ENCODE data around the gene ARHGAP29.
"Not testable (repeated sequence)": the region's sequence is repeated elsewhere in the genome, so short reads cannot be mapped to it uniquely, and the experiment has no call there.

ARHGAP29 gene

DNA sequence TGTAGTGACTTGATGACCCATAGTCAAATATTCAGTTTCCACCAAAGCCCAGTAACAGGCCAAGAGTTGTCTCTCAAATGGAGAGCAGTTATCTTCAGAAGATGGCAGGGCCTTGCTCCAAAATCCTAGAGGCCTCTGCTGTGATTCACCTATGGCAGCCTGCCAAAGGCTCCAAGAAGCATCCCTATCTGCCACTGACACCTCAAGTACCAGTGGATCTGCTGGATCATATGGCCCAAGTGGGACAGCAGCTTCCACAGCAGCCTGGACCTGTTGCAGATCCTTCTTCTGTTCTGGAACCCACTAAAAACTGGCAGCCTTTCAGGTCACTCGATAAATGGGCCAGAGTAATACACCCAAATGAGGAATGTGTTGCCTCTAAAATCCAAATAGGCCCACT, 73.3 kb downstream of the ARHGAP29 start:
- not testable (repeated sequence) for DNase-seq

DNA sequence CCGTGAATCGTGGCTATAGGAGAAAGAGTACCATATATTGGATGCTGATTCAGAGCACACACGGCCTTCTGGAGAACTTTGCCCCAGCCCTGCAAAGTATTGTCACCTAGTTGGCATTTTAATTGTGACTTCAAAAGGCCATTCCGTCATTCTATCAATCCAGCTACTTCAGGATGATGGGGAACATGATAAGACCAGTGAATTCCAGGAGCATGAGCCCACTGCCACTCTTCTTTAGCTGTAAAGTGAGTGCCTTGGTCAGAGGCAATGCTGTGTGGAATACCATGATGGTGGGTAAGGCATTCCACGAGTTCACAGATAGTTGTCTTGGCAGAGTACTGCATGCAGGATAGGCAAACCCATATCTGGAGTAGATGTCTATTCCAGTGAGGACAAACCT, 74.1 kb downstream of the ARHGAP29 start:
- DNase-seq, result not testable (repeated sequence)

DNA sequence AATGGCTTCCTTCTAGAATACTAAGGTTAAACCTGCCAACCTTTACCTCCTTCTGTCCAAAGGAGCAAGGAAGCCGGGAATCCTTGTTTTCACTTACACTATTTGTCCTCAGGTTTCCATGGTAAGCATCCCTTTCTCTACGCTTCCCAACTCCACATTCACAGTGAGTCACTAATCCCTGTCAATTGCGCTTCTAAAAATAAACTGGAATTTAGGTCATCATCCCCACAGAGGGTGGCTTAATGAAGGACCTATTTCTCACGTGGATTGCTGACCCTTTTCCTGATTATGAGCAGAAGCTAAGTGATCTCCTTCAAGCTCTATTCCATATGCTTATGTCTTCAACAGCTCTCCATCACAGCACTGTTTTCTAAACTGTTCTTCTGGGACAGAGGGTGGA, 76.6 kb downstream of the ARHGAP29 start:
- DNase-seq, result no peak

DNA sequence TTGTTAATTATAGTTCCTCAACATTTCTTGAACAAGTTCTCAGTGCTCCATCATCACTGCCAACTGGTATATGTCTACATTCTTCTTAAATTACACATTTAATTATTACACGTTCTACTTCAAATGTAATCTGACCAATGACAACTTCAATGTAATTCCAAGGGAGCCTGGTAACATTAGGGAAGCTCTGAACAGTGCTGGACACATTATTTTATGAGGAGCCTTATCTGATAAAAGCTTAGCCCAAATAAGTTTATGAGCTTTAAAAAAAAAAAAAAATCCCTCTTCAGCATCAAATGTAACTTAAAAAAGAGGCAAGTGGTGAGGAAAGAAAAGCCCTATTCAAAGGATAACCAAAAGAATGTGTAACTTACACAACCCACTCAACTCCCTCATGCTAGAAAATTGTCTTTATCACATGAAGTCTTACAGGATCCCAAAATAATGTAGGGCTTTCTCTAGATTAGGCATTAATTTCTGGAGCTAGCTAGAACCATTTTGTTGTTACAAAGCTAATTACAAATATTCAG, 81.2 kb downstream of the ARHGAP29 start:
- no peak for DNase-seq

DNA sequence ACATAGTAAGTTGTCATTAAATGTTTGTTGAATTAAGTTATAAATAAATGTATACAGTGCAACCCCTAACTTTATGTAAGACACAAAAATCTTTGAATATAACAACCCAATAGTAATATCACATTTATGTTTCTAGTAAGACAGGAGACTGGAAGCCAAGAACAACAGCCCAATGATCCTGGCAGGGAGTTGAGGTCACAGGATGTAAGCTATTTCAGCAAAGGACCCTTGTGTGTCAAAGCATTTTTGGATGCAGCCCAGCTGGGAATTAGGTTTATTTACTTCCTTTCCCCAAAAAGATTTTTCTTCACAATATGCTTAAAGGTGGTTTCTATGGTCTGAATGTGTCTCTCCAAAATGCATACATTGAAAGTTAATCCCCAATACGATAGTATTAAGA, 82.4 kb downstream of the ARHGAP29 start:
- no peak for DNase-seq

DNA sequence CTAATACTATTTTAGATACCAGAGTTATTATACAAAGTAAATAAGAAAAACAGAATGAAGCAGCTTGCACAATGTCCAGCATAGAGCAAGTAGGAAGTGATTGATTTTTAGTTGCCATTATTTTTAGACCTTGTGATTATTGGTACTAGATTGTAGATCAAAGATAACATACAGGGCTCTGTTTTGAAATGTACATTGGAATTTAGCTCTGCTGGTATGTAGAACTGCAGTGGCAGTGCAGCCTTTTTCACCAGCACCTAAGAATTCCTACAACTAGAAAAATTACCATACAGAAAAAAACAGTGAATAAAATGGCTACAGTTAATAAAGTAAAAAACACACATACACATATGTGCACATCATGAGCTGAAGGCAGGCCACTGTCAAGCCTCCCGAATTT, 84.3 kb downstream of the ARHGAP29 start:
- DNase-seq, result no peak

DNA sequence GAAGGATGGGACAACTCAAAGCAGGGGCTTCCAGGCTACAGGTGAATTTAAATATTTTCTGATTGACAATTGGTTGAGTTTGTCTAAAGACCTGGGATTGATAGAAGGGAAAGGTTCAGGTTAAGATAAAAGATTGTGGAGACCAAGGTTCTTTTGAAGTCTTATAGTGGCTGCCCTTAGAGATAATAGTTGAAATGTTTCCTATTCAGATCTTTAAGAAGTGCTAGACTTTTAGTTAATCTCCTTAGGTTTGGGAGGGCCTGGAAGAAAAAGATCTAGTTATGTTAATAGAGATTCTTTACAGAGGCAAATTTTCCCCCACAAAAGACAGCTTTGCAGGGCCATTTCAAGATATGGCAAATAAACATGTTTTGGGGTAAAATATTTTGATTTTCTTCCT, 88.2 kb downstream of the ARHGAP29 start:
- not testable (repeated sequence) for DNase-seq

DNA sequence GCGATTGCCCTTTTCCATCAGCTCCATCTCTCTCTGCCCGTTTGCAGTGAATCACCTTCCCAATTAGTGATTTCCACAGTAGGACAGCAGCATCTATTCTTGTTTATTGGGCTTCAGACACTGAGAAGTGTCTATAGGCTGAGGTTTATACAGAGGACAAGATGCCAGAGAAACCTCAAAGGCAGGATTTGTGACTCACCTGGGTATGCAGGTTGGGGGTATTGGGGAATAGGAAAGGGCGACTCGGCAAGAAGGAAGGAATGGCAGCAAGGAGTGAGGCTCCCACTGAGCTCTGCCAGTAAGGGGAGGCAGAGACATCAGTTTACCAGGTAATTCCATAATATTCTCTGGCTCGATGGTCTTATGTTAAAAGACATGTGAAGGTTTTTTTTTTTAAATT, 91.1 kb downstream of the ARHGAP29 start:
- no peak for DNase-seq

DNA sequence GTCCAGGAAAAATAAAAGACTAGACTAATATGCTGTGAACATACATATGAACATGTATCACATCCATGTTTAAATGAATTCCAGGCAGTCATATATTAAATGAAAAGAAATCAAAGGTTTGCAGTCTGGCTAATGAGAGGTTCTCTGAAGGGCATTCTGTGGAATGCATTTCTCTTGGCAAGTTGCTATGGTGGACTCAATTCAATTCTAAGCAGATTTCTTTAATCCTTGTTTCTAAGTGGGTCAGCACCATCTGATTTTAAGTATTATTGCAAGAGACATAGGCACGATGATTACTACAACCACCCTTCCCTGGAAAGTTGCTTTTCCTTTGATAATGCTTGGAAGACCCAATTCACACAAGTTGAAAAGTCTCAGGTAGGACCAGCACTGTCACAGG, 92.5 kb downstream of the ARHGAP29 start:
- DNase-seq, result no peak

DNA sequence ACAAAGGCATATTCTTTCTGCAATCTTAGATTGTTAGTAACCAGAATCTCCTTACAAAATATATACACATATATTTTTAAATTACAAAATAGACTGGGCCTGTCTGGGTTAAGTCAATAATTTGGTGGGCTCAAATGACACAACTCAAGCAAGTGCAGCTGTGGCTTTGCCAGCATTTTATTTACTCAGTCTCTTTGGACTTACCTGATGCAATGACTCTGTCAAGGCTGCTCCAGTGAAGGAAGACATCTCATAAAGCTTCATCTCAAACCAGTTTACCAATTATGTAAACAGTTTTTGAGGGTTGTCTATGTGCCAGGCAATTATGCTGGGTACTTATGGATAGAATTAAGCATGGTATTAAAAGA, 93.6 kb downstream of the ARHGAP29 start:
- no peak for DNase-seq

DNA sequence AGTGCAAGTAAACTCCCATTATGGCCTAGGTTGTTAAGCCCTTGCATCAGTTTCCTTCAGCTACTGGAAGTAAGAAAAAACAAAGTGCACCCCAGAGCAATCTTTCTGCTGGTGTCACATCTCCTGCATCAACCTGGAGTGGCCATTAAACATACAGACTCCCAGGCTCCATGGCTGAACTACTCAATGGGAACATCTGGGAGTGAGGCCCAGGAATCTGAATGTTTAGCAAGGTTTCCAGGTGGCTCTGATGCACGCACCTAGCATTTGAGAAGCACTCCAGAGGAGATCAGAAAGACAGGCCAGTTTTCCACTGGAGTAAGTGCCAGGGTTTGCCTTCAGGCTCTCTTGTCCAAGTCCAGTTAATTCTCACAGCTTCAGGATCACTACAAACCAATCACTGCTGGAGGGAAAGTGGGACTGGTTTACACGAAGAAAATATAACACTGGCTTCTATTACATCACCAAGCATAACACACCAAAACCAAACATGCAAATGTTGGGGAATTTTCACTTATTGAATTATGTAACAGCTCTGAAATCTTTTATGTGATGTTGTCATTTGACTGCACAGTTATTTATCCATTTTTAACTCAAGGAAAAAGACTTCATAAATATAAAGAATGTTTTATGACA, 94.1 kb downstream of the ARHGAP29 start:
- no peak for DNase-seq

DNA sequence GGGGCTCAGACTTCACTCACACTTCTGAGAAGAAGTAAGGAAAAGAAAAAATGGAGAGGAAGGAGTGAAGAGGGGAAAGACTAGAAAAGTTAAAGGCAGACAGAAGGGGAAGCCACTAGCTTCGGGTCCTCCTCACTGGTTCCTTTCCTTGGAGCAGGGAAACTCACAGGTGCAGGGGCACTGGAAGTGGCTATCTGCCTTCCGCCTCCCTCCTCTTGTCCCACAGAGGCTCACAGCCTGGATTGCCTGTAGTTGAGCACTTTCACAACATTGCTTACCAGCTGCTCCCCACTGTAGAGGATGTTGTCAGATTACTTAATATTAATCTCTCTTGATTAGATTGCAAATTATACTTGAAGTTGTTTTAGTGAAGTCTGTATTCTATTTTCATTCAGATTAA, 94.8 kb downstream of the ARHGAP29 start:
- DNase-seq, result no peak

DNA sequence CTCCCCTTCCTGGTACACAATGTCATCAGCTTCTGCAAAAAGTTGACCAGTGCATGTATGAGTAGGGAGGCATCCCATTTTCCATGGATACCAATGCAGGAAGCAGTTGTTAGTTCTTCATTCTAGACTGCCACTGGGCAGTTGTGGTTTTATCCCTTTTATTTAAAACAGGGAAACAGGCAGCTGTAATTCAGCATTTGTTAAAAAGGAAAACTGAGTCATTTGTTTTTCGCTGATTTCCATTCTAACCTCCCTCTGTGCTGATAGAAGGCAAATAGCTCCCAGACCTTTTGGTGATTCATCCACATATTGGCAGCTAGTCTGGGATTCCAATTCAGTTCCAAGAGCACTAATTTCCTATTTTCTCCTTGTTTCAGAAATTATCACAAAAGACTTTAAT, 95.4 kb downstream of the ARHGAP29 start:
- DNase-seq, result no peak

DNA sequence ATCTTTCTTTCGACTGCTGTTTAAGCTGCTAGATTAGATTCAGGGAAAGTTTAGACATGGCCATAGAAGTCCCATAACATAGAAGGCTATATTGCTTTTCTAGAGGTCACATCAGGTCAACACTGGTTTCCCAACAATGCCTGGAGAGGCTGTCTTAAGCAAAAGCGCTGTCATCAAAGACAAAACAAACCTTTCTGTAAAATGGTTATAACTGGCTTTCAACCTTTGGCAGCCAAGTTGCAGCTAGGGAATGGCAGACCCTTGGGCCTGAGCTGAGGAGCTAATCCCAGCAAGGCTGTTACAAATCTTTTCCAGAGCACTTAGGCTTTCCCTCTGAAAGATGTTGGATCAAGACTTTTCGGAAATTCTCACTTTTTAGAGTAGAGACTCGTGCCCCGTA, 105.3 kb downstream of the ARHGAP29 start:
- DNase-seq, result no peak

DNA sequence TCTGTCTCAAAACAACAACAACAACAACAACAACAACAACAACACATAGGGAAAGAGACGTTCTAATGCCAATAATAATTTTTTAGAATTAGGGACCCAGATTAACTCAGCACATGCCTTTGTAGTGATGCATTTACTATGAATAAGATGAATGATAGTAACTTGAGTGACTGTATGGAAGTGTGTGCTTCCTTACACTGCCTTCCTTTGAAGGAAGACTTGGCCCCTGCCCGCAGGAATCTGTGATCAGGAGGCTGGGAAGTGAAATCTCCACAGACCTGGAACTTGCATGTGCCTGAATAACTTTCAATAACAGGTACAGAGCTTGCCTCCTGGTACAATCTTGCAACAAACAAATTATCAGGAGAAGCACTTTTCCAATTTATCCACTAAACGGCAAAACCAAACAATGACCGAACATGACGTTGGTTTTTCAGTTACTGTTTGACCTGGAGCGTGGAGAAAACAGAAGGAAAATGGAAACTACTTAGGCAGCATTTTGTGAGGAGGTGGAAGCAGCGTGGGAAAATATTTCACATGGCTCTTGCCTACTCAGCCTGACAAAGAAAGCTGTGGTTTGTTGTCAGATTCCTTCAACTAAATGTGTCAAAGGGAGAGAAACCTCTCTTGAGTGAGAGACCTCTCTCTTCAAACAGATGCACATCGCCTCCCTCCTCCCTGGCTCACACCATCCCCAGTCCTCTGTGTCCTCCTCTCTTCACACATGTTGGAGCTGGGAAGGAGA, 106.4 kb downstream of the ARHGAP29 start:
- DNase-seq, result no peak

DNA sequence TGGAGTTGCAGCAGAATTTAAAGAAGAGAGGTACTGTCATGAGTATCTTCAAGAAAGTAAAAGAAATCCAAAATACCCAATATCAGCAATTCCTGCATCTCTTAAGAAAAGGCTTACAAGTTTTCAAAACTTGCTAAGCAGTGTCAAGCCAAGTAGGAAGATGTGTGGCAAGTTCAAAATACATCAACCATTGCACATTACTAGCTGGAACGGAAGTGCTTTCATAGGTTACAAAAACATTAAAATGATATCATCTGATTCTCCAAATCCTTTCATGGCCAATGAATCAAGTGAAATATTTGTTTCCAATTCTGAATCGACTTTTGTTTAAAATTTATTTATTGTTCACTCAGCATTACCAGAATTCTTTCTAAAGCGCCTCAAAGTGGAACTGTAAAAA, 110.7 kb downstream of the ARHGAP29 start:
- no peak for DNase-seq

DNA sequence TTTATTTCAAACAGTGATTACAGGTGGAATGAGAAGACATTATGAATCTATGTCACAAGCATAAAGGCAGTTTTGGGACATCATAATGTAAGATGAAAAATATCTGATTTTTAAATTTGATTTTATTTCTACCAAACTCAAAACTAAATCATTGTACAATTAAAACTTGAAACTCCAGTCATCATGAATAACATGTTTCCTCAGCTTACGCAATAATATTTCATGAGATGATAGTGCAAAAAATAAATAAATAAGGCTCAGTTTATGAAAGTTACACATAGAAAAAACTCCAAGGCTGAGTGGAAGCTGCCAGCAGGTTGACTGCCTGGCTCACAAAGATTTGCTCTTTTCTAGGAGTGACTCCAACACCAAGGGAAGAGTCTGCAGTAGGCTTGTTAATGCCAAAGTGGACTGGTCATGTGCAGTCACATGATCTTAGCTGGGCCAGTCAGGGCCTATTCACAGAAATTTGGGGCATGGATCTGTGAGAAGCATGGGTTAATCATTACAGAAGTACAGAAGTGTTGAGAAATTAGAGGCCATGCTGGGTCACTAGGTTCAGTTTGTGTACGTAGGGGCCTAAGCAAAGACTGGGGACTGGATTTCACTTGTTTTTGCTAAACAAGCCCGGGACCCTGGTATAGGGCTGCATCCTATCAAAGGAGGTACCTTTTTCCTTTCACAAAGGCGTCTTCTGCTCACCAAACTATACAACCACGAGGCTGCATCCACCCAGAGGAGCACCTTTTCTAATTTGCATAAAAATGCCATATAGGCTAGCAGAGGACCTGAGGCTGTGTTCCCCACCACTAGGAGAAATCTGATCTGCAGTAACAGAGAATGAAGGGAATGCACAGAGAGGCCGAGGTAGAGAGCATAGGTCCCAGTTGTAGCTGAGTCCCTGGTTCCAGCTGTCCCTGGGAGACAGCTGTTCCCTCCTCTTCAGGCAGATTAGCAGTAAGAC, 111.6 kb downstream of the ARHGAP29 start:
- no peak for DNase-seq

DNA sequence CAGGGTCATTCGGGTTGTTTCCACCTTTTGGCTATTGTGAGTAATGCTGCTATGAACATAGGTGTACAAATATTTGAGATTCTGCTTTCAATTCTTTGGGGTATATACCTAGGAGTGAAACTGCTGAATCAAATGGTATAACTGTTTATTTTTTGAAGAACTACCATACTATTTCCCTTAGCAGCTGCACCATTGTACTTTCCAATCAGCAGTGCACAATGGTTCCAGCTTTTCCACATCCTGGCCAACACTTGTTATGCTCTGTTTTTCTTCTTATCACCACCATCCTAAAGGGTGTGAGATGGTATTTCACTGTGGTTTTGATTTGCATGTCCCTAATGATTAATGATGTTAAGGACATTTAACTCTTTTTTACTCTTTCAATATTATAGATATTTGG, 112.8 kb downstream of the ARHGAP29 start:
- DNase-seq, result no peak

DNA sequence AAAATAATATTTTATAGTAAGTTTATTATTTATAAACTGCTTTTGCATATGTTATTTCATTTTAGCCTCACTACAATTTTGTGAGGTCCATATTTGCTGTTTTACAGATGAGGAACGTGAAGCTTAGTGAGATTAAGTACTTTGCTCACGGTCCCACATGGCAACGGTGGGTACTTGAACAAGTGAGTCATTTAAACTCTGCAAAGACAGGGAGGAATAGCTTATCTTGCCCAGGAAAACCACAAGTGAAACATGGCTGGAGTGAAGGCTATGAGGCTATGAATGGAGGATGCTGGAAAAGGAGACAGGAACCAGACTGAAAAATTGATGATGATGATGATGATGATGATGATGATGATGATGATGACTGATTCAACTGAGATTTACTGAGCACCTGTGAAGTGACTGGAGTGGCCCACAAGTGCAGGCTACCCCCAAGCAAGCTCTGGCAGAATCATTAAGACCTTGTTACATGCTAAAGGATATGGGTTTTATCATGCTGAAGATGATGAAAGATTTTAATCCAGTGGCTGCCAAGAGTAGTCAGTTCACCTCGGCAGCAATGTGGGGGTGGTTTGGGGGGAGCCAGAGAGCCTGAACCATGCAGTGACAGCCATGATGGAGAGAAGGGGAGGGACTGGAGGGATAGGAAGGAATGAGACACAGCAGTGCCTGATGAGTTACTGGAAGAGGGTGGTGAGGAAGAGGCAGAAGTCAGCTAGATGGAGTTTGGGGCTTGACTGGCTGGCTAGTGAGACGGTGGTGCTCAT, 115.0 kb downstream of the ARHGAP29 start:
- DNase-seq, result no peak

Data from activated gamma-delta T cell treated with Interleukin-2 at 50 U/mL for 16 hours (primary cell).